Fibroblast of lung (primary cell): ENCODE results near the gene ITFG1.

ENCODE experiments used
- EZH2 ChIP-seq: IDR thresholded peaks from 2 replicates; pipeline ENCODE4 v1.5.1; 2012; ENCODE audit warnings: low read length, control low read depth, mild to moderate bottlenecking; ENCODE audit errors: missing control alignments
- TF ChIP-seq, protein P1 (sequence below), 2 donors: IDR thresholded peaks in 1 of 2; conservative IDR thresholded peaks in 1 of 2; 1 replicate in 1 of 2; 2 replicates in 1 of 2; pipeline ENCODE4 v1.5.1; 2011 to 2012; ENCODE audit warnings: low read length in 2 of 2, control low read depth in 1 of 2, inconsistent platforms in 1 of 2, low read depth in 1 of 2, mild to moderate bottlenecking in 1 of 2

DNA sequence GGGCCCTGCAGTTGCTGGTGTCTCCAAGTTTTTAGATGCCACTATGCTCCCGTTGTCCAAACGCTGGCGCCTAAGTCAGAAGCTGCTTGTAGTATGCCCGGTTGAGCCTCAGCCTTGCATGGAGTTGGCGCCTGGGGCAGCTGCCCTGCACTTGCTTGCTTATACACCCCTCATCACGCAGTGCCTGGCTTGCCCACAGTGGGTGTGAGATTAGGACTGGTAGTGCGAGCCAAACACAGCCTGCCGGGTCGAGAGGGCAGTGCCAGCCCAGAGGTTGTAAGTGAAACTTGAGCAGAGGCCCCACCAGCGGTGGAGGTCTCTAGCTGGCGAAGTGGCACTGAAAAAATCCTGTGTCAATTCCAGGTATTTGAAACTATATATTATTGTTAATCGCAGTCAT, 90.3 kb downstream of the ITFG1 start:
- TF ChIP-seq, protein P1, sequence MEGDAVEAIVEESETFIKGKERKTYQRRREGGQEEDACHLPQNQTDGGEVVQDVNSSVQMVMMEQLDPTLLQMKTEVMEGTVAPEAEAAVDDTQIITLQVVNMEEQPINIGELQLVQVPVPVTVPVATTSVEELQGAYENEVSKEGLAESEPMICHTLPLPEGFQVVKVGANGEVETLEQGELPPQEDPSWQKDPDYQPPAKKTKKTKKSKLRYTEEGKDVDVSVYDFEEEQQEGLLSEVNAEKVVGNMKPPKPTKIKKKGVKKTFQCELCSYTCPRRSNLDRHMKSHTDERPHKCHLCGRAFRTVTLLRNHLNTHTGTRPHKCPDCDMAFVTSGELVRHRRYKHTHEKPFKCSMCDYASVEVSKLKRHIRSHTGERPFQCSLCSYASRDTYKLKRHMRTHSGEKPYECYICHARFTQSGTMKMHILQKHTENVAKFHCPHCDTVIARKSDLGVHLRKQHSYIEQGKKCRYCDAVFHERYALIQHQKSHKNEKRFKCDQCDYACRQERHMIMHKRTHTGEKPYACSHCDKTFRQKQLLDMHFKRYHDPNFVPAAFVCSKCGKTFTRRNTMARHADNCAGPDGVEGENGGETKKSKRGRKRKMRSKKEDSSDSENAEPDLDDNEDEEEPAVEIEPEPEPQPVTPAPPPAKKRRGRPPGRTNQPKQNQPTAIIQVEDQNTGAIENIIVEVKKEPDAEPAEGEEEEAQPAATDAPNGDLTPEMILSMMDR (conservative IDR thresholded peaks at IDR 0.05 in 1 of 2, IDR thresholded peaks at IDR 0.05 in 1 of 2; ENCODE audit: low read depth in 1 of 2, low read length in 2 of 2): no peak
- TF ChIP-seq EZH2: no peak
